GM15510 (cell line): Measurements from ENCODE around the gene MICAL3.
A peak's percentile ranks its signal among the peaks of the same experiment; 100 is the strongest.

ENCODE experiments used
- POLR2A ChIP-seq: IDR thresholded peaks from 3 replicates; pipeline ENCODE4 v1.6.1; 2011; ENCODE audit warnings: borderline replicate concordance; ENCODE audit not compliant: insufficient read length; ENCODE audit errors: extremely low read depth

Gene MICAL3

GRCh38 chr22:18024276-18024939 is at the start of gene MICAL3:
Gene MICAL3 (minus strand): TSS chr22:18024561. CDS start chr22:17906812, 117,749 bp downstream.
- peak; percentile 22 for TF ChIP-seq POLR2A

GRCh38 chr22:18073467-18073866 is 49.1 kb upstream of the MICAL3 start:
- TF ChIP-seq POLR2A = no peak

GRCh38 chr22:18071968-18072310 is 47.6 kb upstream of the MICAL3 start:
- no peak for TF ChIP-seq POLR2A

GRCh38 chr22:18070556-18071306 is 46.4 kb upstream of the MICAL3 start:
- no peak for TF ChIP-seq POLR2A

- TF ChIP-seq POLR2A = no peak
These were observed 45.7 kb upstream of the MICAL3 start for GRCh38 chr22:18070041-18070440.

GRCh38 chr22:18069041-18069440 is 44.7 kb upstream of the MICAL3 start:
- TF ChIP-seq POLR2A = no peak

GRCh38 chr22:18068381-18068988 is 44.1 kb upstream of the MICAL3 start:
- TF ChIP-seq POLR2A = no peak

GRCh38 chr22:18067548-18068341 is 43.4 kb upstream of the MICAL3 start:
- no peak for TF ChIP-seq POLR2A

- no peak for TF ChIP-seq POLR2A
These were observed 42.8 kb upstream of the MICAL3 start for GRCh38 chr22:18067121-18067520.

GRCh38 chr22:18066181-18066859 is 42.0 kb upstream of the MICAL3 start:
- TF ChIP-seq POLR2A = no peak

GRCh38 chr22:18065256-18065655 is 40.9 kb upstream of the MICAL3 start:
- TF ChIP-seq POLR2A = no peak

- TF ChIP-seq POLR2A = no peak
These were observed 40.3 kb upstream of the MICAL3 start for GRCh38 chr22:18064636-18065035.

- TF ChIP-seq POLR2A = no peak
These were observed 38.9 kb upstream of the MICAL3 start for GRCh38 chr22:18063306-18063705.

GRCh38 chr22:18062421-18062820 is 38.1 kb upstream of the MICAL3 start:
- TF ChIP-seq POLR2A = no peak

GRCh38 chr22:18060646-18061620 is 36.6 kb upstream of the MICAL3 start:
- TF ChIP-seq POLR2A = no peak
